ENCODE results near the gene NEURL1.
A peak's percentile ranks its signal among the peaks of the same experiment; 100 is the strongest.

The NEURL1 gene

DNA sequence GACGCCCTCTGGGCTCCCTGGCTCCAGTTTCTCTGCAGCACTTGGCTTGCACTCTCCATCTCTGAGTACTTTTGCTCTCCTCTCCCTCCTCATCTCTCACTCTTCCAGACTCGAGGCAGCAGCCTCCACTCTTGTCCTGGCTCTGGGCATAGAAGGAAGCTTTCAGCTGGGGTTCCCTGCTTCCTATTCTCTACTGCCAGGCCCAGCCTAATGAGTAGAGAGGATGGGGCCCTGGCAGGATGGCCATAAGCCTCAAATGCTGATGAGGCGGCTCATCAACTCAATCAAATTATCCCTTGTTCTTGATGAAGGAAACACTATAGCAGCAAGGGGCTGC is 55.8 kb downstream of the NEURL1 start:
- DNase-seq, result no peak

DNA sequence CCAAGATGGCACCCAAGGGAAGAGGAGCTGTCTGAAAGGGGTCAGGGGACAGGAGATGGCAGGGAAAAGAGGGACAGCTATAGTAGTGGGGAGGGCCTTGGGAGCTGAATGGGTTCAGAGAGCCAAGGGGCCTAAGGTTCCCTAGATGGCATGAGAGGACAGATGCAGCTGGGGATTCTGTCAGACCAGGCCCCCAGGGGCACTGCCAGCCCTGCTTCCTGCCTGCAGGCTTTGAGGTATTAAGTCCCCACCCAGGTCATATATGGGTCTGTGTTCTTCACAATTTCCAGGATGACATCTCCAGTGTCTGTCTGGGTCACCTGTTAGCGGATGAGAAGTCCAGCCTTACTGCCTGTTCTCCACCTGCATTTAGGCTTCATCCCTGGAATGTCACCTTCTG is 56.7 kb downstream of the NEURL1 start:
- no peak for DNase-seq

- DNase-seq, result no peak
Measured at GRCh38 chr10:103551619-103552602, 58.4 kb downstream of the NEURL1 start.

- no peak for DNase-seq
Measured at GRCh38 chr10:103552856-103553742, 59.6 kb downstream of the NEURL1 start.

- DNase-seq, result peak; percentile 33
Measured at GRCh38 chr10:103553743-103554487, 60.4 kb downstream of the NEURL1 start.

DNA sequence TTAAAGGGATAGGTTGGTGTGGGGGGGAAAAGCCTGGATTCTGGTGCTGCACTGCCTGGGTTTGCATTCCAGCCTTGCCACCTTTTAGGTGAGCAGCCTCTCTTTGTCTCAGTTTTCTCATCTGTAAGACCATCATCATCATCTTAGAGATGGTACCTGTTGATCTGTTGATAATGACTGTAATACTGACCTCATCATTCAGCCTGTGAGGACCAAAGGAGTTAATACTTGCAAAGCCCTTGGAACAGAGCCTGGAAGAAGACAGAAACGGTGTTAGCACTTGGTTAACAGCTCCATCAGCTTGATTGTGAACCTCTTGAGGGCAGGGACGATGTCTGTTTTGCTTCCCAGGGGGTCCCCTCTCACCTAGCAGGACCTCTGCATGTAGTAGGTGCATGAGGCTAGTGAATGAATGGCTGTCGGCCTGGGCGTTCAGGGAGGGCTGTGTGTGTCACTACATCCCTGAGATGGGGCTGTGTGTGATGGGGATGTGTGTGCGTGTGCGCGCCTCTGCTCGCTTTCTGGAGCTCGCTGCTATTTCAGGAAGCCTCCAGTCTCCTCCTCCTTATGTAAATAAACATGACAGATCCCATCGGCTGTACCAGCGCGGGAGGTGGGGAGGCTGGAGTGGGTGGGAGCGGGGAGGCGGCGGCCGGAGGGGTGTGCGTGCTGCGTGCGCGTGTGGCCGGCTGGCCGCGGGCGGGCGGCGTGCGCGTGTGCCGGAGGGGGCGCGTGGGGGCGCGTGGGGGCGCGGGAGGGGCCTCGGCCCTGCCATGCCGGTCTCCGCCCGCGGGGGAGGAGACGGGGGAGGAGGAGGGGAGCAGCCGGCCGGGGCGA is 61.2 kb downstream of the NEURL1 start:
- peak; percentile 7 for DNase-seq

- DNase-seq, result no peak
Measured at GRCh38 chr10:103555325-103555649, 61.8 kb downstream of the NEURL1 start.

GRCh38 chr10:103555712-103556111 is 62.2 kb downstream of the NEURL1 start:
- DNase-seq, result no peak

DNA sequence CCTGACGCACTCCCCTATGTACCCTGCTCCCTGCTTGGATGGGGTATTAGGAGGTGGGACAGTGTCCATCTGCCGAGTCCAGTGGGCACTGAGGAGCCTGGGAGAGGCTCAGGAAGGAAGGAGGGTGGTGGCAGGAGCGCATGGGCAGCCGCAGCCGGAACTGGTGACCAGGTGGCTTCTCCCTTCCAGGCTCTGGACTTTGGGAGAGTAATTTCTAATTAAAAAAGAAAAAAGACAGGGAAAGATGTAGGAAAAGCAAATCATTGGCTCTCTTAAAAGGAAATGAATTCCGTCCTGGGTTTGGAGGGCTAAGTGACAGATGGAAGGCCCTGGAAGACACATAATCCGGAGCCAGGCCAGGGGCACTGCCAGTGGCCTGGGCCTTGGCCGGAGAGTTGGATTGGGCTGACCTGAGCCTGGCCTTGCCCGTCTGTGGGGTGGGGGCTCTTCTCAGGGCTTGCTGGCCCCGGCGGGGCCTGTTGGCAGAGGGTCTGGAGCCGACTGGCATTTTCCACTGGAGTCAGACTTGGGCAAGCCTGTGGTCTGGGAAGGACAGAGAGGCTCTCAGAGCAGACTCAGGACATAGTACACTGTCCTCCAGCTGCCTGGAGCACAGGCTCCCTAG is 63.0 kb downstream of the NEURL1 start:
- no peak for DNase-seq

DNA sequence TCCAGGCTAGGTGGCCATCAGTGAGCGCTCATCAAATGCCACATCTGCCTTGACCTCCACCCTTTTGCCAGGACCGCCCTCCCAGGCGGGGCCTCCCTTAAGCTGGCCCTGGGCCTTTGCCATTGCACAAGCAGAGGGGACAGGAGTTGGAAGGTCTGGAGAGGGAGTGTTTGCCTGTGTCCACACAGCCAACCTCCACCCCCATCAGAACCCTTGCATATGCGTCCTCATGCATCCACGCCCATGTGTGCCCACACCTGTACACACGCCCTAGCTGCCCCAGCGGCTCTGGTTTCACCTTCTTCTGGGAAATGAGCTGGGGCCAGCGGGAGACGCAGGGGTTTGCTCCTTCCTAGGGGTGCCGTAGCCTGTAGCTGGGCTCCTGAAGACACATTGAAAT is 64.0 kb downstream of the NEURL1 start:
- DNase-seq, result no peak

DNA sequence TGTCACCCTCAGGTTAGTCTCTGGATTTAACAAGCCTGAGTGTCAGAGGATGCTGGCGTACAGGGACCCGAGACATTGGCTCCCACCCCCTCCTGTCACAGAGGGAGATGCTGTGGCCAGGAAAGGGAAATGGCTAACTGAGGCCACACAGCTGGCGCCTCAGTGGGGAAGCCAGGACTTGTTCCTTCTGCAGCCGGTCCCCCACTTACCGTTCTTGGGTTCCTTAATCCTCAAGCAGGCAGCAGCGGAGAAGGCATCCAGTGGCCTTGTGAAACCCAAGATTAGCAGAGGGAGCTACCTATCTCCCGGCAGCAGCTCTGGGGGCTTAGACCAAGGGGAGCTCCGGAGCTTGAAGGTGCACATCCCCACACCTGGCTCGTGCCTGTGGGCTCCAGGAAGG is 65.4 kb downstream of the NEURL1 start:
- no peak for DNase-seq

- no peak for DNase-seq
Measured at GRCh38 chr10:103559776-103560175, 66.3 kb downstream of the NEURL1 start.

DNA sequence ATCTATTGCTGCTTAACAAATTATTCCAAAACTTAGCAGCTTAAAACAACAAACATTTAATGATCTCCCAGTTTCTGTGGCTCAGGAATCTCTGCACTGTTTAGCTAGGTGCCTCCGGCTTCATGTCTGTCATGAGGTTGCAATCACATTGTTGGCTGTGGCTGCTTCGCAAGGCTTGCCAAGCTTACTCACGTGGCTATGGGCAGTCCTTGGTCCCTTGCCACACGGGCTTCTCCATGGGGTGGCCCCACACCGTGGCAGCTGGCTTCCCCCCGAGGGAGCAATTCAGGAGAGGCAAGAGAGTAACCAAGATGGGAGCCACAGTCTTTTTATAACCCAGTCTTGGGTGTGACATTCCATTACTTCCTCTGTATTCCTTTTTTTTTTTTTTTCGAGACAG is 67.4 kb downstream of the NEURL1 start:
- DNase-seq, result no peak

DNA sequence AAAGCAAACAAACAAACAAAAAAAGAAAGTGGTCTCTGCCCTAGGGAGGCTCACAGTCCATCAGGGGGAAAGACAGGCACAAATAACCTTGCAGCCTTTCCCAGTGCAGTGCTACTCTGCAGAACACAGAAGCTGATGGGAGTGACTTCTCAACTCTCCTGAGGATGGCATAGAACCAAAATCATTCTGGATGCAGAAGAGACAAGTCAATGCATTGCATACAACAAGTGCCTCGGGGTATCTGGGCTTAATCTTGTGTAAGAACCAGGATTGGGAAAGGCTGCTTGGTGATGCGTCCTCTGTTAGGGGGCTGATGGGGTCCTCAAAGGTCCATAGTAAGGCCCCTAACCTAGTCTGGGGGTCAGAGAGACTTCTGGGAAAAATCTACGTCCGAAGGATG is 68.9 kb downstream of the NEURL1 start:
- no peak for DNase-seq

- DNase-seq, result no peak
Measured at GRCh38 chr10:103563231-103564115, 70.0 kb downstream of the NEURL1 start.

GRCh38 chr10:103564116-103564501 is 70.6 kb downstream of the NEURL1 start:
- no peak for DNase-seq

- DNase-seq, result peak; percentile 4
Measured at GRCh38 chr10:103564776-103565520, 71.4 kb downstream of the NEURL1 start.

- DNase-seq, result no peak
Measured at GRCh38 chr10:103566536-103566935, 73.0 kb downstream of the NEURL1 start.

DNA sequence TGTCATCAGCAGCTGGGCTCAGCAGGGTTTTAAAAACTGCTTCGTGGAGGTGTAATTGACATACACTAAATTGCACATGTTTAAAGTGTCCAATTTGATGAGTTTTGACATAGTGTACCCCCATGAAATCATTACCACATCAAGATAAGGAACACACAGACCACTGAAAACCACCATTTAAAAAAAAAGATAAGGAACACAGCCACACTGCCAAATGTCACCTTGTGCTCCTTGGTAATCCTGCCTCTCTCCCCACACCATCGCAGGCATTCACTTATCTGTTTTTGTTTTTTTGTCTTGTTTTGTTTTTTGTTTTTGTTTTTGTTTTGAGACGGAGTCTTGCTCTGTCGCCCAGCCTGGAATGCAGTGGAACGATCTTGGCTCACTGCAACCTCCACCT is 75.0 kb downstream of the NEURL1 start:
- no peak for DNase-seq

- DNase-seq, result no peak
Measured at GRCh38 chr10:103569896-103570295, 76.4 kb downstream of the NEURL1 start.
